Fibroblast of the aortic adventitia (primary cell): ENCODE data around the gene ARHGAP1. TPM values are rescaled to one million over a fixed set of nuclear protein-coding genes. Genes with fewer than 3 reads are reported as not detected.

Experiments used
- DNase-seq: peaks from one replicate; pipeline ENCODE4 v3.0.0-alpha.2; 2010; ENCODE audit warnings: low read depth
- H3K4me3 ChIP-seq: 2 replicates; pipeline ENCODE4 v1.5.1; 2011; ENCODE audit warnings: low read depth, mild to moderate bottlenecking, control low read depth, low read length, moderate library complexity
- CTCF ChIP-seq: IDR thresholded peaks from 2 replicates; pipeline ENCODE4 v1.5.1; 2011; ENCODE audit warnings: mild to moderate bottlenecking, low read length, control low read depth, inconsistent platforms; ENCODE audit not compliant: insufficient read depth
- total RNA-seq: library from RNA; depleted of rRNA; stranded (reverse); fragments of >200 nt; gene quantifications from 2 replicates; pipeline ENCODE4 v1.2.3, GENCODE V29; 2012; ENCODE audit warnings: low replicate concordance

ARHGAP1 gene
- total RNA-seq, 1 donor = 65.2 TPM

DNA sequence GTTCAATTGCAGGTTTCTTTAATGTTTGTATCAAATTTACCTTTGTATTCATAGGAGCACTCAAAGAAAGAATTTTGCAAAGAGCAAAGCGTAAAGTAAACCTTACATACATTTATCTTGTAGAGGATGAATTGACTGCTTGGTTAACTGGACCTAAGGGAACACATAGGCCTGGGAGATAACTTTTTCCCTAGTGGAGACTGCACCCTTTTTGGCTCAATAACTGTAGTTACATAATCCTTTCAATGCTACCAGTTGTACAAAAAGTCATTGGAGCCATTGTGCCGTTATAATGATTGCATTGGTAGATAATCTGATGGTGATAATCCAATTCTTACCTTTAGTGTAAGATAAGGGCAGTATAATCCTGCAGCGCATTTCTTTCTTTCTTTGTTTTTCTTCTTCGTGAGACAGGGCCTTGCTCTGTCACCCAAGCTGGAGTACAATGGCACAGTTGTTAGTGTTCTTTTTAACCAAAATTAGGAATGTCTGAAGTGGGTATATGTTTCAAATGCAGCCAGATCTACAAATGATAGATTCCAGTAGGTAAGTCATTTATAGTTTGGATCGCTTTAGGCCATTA lies 64.8 kb downstream of the ARHGAP1 start:
- H3K4me3 ChIP-seq = no peak overlapping the region
- TF ChIP-seq CTCF = no peak

DNA sequence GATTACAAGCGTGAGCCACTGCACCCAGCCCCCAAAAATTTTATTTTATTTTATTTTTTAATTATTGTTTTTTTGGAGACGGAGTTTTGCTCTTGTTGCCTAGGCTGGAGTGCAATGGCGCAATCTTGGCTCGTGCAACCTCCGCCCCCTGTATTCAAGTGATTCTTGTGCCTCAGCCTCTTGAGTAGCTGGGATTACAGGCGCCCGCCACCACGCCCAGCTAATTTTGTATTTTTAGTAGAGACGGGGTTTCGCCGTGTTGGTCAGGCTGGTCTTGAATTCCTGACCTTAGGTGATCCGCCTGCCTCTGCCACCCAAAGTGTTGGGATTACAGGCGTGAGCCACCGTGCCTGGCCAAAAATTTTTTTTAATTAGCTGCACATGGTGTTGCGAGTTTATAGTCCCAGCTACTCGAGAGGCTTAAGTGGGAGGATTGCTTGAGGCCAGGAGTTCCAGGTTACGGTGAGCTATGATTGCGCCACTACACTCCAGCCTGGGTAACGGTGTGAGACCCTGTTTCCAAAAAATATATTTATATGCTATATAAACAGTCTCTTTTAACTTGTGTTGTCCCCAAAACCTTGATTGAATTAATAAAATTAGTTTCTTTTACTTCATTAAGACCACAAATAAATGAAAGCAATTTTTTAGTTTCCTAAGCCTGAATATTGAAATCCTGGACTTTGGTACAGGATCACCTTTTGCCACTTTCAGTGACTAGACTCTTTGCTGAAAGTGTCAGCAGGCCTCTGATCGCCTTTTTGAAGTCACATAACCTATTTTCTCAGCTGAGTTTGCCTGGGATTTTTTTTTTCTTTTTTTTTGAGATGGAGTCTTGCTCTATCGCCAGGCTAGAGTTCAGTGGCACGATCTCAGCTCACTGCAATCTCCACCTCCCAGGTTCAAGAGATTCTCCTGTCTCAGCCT lies 66.9 kb downstream of the ARHGAP1 start:
- DNase-seq = no peak
- H3K4me3 ChIP-seq = no peak overlapping the region
- TF ChIP-seq CTCF = no peak

More for the DNA sequence above, 64.8 kb downstream of the ARHGAP1 start:
- DNase-seq = no peak

GRCh38 chr11:46632502-46632901 lies 67.9 kb downstream of the ARHGAP1 start:
- no peak for DNase-seq
- TF ChIP-seq CTCF = no peak
- no peak overlapping the region for H3K4me3 ChIP-seq

DNA sequence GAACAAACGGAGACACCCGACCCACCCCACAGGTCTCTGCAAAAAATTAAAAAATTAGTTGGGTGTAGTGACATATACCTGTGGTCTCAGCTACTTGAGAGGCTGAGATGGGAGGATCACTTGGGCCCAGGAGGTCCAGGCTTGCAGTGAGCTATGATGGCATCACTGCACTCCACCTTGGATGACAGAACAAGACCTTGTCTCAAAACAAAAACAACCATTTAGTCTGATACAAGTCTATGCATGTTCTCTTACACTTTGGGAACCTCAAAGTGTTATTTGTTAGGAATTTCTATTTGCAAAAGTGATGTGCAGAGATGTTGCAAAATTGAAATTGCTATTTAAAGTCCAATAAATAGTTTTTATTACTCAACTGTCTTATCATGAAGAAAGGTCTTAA lies 68.7 kb downstream of the ARHGAP1 start:
- TF ChIP-seq CTCF = no peak
- no peak overlapping the region for H3K4me3 ChIP-seq
- no peak for DNase-seq

GRCh38 chr11:46630237-46630636 lies 70.2 kb downstream of the ARHGAP1 start:
- TF ChIP-seq CTCF = no peak
- H3K4me3 ChIP-seq = no peak overlapping the region
- DNase-seq = no peak

DNA sequence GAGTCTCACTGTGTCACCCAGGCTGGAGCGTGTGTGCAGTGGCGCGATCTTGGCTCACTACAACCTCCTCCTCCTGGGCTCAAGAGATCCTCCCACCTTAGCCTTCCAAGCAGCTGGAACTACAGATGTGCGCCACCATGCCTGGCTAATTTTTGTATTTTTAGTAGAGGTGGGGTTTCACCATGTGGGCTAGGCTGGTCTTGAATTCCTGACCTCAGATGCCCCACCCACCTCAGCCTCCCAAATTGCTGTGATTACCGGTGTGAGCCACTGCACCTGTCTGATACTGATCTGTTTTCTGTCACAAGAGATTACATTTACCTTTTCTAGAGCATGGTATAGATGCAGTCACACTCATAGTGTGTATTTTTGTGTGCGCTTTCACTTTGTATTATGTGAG lies 71.5 kb downstream of the ARHGAP1 start:
- TF ChIP-seq CTCF = no peak
- no peak overlapping the region for H3K4me3 ChIP-seq
- DNase-seq = no peak

Other genes starting within 250 kb of the ARHGAP1 start
- 18.0 and 46.9 TPM in 2 replicates for gene AMBRA1, start 106.6 kb downstream of the ARHGAP1 start, total RNA-seq
- 4.3 and 4.5 TPM in 2 replicates for gene HARBI1, start 83.4 kb downstream of the ARHGAP1 start, total RNA-seq
- 58.8 and 152 TPM in 2 replicates for gene ATG13, start 83.1 kb downstream of the ARHGAP1 start, total RNA-seq
- gene ZNF408, start 412 bp upstream of the ARHGAP1 start, total RNA-seq = 9.3 and 18.7 TPM in 2 replicates
- not detected in 2 replicates for gene F2, start 18.6 kb upstream of the ARHGAP1 start, total RNA-seq
- 79.5 and 83.3 TPM in 2 replicates for gene CKAP5, start 145.7 kb upstream of the ARHGAP1 start, total RNA-seq
- gene LRP4, start 217.9 kb upstream of the ARHGAP1 start, total RNA-seq = 4.7 and 9.7 TPM in 2 replicates
- 24.6 and 34.9 TPM in 2 replicates for gene CSTPP1, start 236.1 kb upstream of the ARHGAP1 start, total RNA-seq